SU-DHL-6 (cell line): ENCODE results near the gene NRBF2.

Source experiments
- CTCF ChIP-seq: fragments of 200-600 bp; sonication (generic); IDR thresholded peaks from one replicate; pipeline ENCODE4 v1.5.1; 2017; ENCODE audit warnings: antibody characterized with exemption, mild to moderate bottlenecking, low read length, moderate library complexity; ENCODE audit not compliant: insufficient read depth, poor library complexity, severe bottlenecking
- EZH2phosphoT487 ChIP-seq: fragments of 200-600 bp; sonication (generic), shearing (Covaris generic); conservative IDR thresholded peaks from 2 replicates; pipeline ENCODE4 v1.6.1; 2018; ENCODE audit warnings: mild to moderate bottlenecking, antibody characterized with exemption, low read length, moderate library complexity, mixed read lengths

GRCh38 chr10:63169624-63170023, 36.5 kb downstream of the NRBF2 start:
- TF ChIP-seq CTCF, result no peak
- TF ChIP-seq EZH2phosphoT487, result no peak
